ENCODE measurements around the gene PNLIPRP2.

The PNLIPRP2 gene

GRCh38 chr10:116630020-116630419, 9.3 kb downstream of the PNLIPRP2 start:
- no peaks in the 10 kb centered on the region for H3K36me3 ChIP-seq (ENCODE audit: control insufficient read depth in 5 of 5, insufficient read depth in 5 of 5, low read length in 5 of 5)
- no peaks in the 10 kb centered on the region for H3K9me3 ChIP-seq (ENCODE audit: control insufficient read depth in 5 of 5, low read length in 5 of 5)
- no peak overlapping the region for H3K9ac ChIP-seq (ENCODE audit: low read length in 5 of 5)
- H3K27me3 ChIP-seq (ENCODE audit: control insufficient read depth in 5 of 5, insufficient read depth in 4 of 5, low read length in 5 of 5) = peaks cover 17 to 25% (median 19%) of the 10 kb centered on the region in 5 donors
- no peak overlapping the region for H3K27ac ChIP-seq (ENCODE audit: low read depth, low read length)
- peaks cover 0 to 6% (median 5%) of the 10 kb centered on the region in 5 donors for H3K4me1 ChIP-seq (ENCODE audit: control insufficient read depth in 5 of 5, insufficient read depth in 5 of 5, low read length in 5 of 5)
- no peak overlapping the region for H3K4me3 ChIP-seq (ENCODE audit: low read depth in 1 of 5, low read length in 5 of 5)

- Histone ChIP-seq H3K4me1 (ENCODE audit: control insufficient read depth in 5 of 5, insufficient read depth in 5 of 5, low read length in 5 of 5) (peaks cover 0 to 6% (median 5%) of the 10 kb centered on the region in 5 donors), H3K9ac (ENCODE audit: low read length in 5 of 5) (no peak overlapping the region), H3K27ac (ENCODE audit: low read depth, low read length) (no peak overlapping the region), H3K4me3 (ENCODE audit: low read depth in 1 of 5, low read length in 5 of 5) (no peak overlapping the region), H3K36me3 (ENCODE audit: control insufficient read depth in 5 of 5, insufficient read depth in 5 of 5, low read length in 5 of 5) (no peaks in the 10 kb centered on the region), H3K9me3 (ENCODE audit: control insufficient read depth in 5 of 5, low read length in 5 of 5) (no peaks in the 10 kb centered on the region), H3K27me3 (ENCODE audit: control insufficient read depth in 5 of 5, insufficient read depth in 4 of 5, low read length in 5 of 5) (peaks cover 6 to 13% (median 8%) of the 10 kb centered on the region in 5 donors)
These were observed 11.1 kb downstream of the PNLIPRP2 start for GRCh38 chr10:116631871-116632295.

DNA sequence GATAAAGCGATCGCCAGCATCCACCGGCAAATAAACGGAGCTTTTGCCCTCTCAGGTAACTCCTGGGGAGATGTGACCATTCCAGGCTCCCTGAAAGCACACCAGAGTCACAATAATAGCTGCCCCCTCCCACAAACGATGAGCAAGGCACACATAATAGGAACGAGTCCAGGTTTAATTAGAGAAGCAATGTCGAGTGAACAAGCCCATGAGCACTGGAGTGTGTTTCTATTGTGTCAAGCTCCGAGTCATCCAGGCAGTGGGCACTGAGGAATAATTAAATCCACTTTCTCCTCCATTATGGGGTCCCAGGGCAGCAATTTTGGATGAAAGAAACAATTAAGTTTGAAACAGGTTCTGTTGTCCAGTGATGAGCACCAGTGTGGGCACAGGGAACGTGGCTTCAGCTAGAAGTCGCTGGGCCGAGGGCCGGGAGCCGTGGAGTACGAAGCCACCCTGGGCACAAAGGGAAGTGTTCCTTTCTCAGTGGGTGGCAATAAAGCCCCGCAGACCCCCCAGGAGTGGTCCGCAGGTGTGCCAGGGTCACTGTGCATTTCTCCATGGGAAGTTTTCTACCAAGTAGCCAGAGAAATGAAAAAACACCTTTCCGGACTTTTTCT, 12.0 kb downstream of the PNLIPRP2 start:
- H3K4me3 ChIP-seq (ENCODE audit: low read depth in 1 of 5, low read length in 5 of 5) = no peak overlapping the region
- no peak overlapping the region for H3K27ac ChIP-seq (ENCODE audit: low read depth, low read length)
- peaks cover 0 to under 1% (median 0%) of the 10 kb centered on the region in 5 donors for H3K4me1 ChIP-seq (ENCODE audit: control insufficient read depth in 5 of 5, insufficient read depth in 5 of 5, low read length in 5 of 5)
- H3K27me3 ChIP-seq (ENCODE audit: control insufficient read depth in 5 of 5, insufficient read depth in 4 of 5, low read length in 5 of 5) = peaks cover 0 to 5% (median 0%) of the 10 kb centered on the region in 5 donors
- H3K9me3 ChIP-seq (ENCODE audit: control insufficient read depth in 5 of 5, low read length in 5 of 5) = no peaks in the 10 kb centered on the region
- no peak overlapping the region for H3K9ac ChIP-seq (ENCODE audit: low read length in 5 of 5)
- H3K36me3 ChIP-seq (ENCODE audit: control insufficient read depth in 5 of 5, insufficient read depth in 5 of 5, low read length in 5 of 5) = no peaks in the 10 kb centered on the region

DNA sequence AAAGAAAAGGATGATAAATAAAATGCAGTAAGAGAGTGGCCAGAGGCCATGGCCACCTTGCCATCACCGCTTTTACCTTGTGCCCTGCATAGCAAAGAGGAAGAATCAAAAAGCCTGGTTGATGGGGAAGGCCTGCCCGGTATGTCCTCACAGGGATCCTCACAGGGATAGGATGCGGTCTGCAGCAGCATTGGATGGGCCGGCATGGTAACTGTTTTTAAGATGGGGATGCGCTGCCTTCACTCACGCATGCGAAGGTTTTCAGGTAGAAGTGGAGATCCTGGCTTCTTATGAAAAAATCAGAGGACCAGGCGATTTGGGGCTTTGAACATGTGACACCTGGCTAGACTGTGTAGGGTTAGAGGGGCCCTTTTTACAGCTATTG, 12.5 kb downstream of the PNLIPRP2 start:
- Histone ChIP-seq H3K4me1 (ENCODE audit: control insufficient read depth in 5 of 5, insufficient read depth in 5 of 5, low read length in 5 of 5) (no peaks in the 10 kb centered on the region), H3K36me3 (ENCODE audit: control insufficient read depth in 5 of 5, insufficient read depth in 5 of 5, low read length in 5 of 5) (no peaks in the 10 kb centered on the region), H3K4me3 (ENCODE audit: low read depth in 1 of 5, low read length in 5 of 5) (no peak overlapping the region), H3K9ac (ENCODE audit: low read length in 5 of 5) (no peak overlapping the region), H3K27ac (ENCODE audit: low read depth, low read length) (no peak overlapping the region), H3K27me3 (ENCODE audit: control insufficient read depth in 5 of 5, insufficient read depth in 4 of 5, low read length in 5 of 5) (peaks cover 0 to 4% (median 0%) of the 10 kb centered on the region in 5 donors), H3K9me3 (ENCODE audit: control insufficient read depth in 5 of 5, low read length in 5 of 5) (no peaks in the 10 kb centered on the region)

DNA sequence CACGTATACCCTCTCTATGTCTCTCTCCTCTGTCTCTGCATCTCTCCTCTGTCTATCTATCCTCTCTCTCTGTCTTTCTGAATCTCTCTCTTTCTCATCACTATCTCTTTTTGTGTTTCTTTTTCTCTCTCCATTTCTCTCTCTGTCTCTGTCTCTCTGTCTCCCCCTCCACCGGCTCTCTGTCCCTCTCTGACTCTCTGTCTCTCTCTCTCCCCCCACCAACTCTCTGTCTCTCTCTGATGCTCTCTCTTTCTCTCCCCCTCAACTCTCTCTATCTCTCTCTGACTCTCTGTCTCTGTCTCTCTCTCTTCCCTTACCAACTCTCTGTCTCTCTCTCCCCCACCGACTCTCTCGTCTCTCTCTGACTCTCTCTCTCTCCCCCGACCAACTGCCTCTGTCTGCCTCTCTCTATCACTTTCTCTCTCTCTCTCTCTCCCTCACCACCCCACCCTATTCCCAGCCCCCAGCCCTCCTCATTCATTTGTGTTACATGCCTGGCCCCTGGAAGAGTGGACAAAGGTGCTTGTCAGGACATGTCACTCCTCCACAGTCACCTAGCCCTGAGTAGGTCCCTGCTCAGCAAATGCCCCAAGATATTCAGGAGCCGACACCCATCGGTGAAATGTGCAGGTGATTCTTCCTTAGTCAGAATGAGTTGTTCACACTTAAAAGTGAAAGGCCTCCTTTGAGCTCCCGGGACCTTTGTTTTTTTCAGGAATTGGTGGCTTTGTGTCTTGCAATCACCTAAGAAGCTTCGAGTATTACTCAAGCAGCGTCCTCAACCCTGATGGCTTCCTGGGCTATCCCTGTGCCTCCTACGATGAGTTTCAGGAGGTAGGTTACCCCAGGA, 13.6 kb downstream of the PNLIPRP2 start:
- Histone ChIP-seq H3K27ac (ENCODE audit: low read depth, low read length) (no peak overlapping the region), H3K27me3 (ENCODE audit: control insufficient read depth in 5 of 5, insufficient read depth in 4 of 5, low read length in 5 of 5) (peaks cover 0 to 4% (median 0%) of the 10 kb centered on the region in 5 donors), H3K4me1 (ENCODE audit: control insufficient read depth in 5 of 5, insufficient read depth in 5 of 5, low read length in 5 of 5) (no peaks in the 10 kb centered on the region), H3K36me3 (ENCODE audit: control insufficient read depth in 5 of 5, insufficient read depth in 5 of 5, low read length in 5 of 5) (no peaks in the 10 kb centered on the region), H3K4me3 (ENCODE audit: low read depth in 1 of 5, low read length in 5 of 5) (no peak overlapping the region), H3K9ac (ENCODE audit: low read length in 5 of 5) (no peak overlapping the region), H3K9me3 (ENCODE audit: control insufficient read depth in 5 of 5, low read length in 5 of 5) (no peaks in the 10 kb centered on the region)

- H3K9ac ChIP-seq (ENCODE audit: low read length in 5 of 5) = no peak overlapping the region
- H3K27me3 ChIP-seq (ENCODE audit: control insufficient read depth in 5 of 5, insufficient read depth in 4 of 5, low read length in 5 of 5) = no peaks in the 10 kb centered on the region
- H3K9me3 ChIP-seq (ENCODE audit: control insufficient read depth in 5 of 5, low read length in 5 of 5) = peaks cover 0 to 9% (median 2%) of the 10 kb centered on the region in 5 donors
- no peaks in the 10 kb centered on the region for H3K36me3 ChIP-seq (ENCODE audit: control insufficient read depth in 5 of 5, insufficient read depth in 5 of 5, low read length in 5 of 5)
- H3K4me3 ChIP-seq (ENCODE audit: low read depth in 1 of 5, low read length in 5 of 5) = no peak overlapping the region
- no peaks in the 10 kb centered on the region for H3K4me1 ChIP-seq (ENCODE audit: control insufficient read depth in 5 of 5, insufficient read depth in 5 of 5, low read length in 5 of 5)
- no peak overlapping the region for H3K27ac ChIP-seq (ENCODE audit: low read depth, low read length)
These were observed 15.6 kb downstream of the PNLIPRP2 start for GRCh38 chr10:116636385-116636784.

- H3K27ac ChIP-seq (ENCODE audit: low read depth, low read length) = no peak overlapping the region
- no peaks in the 10 kb centered on the region for H3K36me3 ChIP-seq (ENCODE audit: control insufficient read depth in 5 of 5, insufficient read depth in 5 of 5, low read length in 5 of 5)
- H3K27me3 ChIP-seq (ENCODE audit: control insufficient read depth in 5 of 5, insufficient read depth in 4 of 5, low read length in 5 of 5) = no peaks in the 10 kb centered on the region
- H3K4me1 ChIP-seq (ENCODE audit: control insufficient read depth in 5 of 5, insufficient read depth in 5 of 5, low read length in 5 of 5) = no peaks in the 10 kb centered on the region
- no peak overlapping the region for H3K4me3 ChIP-seq (ENCODE audit: low read depth in 1 of 5, low read length in 5 of 5)
- H3K9ac ChIP-seq (ENCODE audit: low read length in 5 of 5) = no peak overlapping the region
- peaks cover 0 to 9% (median 2%) of the 10 kb centered on the region in 5 donors for H3K9me3 ChIP-seq (ENCODE audit: control insufficient read depth in 5 of 5, low read length in 5 of 5)
These were observed 16.2 kb downstream of the PNLIPRP2 start for GRCh38 chr10:116636976-116637375.

- H3K9me3 ChIP-seq (ENCODE audit: control insufficient read depth in 5 of 5, low read length in 5 of 5) = peaks cover 0 to 9% (median 2%) of the 10 kb centered on the region in 5 donors
- H3K36me3 ChIP-seq (ENCODE audit: control insufficient read depth in 5 of 5, insufficient read depth in 5 of 5, low read length in 5 of 5) = no peaks in the 10 kb centered on the region
- H3K4me1 ChIP-seq (ENCODE audit: control insufficient read depth in 5 of 5, insufficient read depth in 5 of 5, low read length in 5 of 5) = no peaks in the 10 kb centered on the region
These were observed 17.1 kb downstream of the PNLIPRP2 start for GRCh38 chr10:116637830-116638229.

DNA sequence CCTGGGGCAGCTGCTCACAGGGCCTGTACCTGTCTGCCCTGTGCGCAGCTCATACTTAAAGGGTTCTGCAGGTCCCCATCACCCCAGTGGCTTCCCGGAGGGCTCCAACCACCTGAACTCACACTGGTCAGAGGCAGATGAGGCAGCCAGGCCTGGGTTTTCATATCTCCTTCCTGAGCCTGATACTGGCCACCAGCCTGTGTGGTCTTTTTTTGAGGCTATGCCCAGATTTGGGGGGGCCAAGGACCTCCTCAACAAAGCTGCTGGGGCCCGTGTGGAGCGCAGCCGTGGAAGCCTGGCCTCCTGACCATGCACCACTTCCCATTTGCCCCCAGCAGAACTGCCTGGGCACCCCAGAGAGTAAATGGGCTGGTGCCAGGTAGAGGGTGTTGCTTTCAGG, 25.7 kb downstream of the PNLIPRP2 start:
- Histone ChIP-seq H3K4me1 (ENCODE audit: control insufficient read depth in 5 of 5, insufficient read depth in 5 of 5, low read length in 5 of 5) (no peaks in the 10 kb centered on the region), H3K9ac (ENCODE audit: low read length in 5 of 5) (no peak overlapping the region), H3K9me3 (ENCODE audit: control insufficient read depth in 5 of 5, low read length in 5 of 5) (peaks cover 0 to 7% (median 2%) of the 10 kb centered on the region in 5 donors), H3K27me3 (ENCODE audit: control insufficient read depth in 5 of 5, insufficient read depth in 4 of 5, low read length in 5 of 5) (no peaks in the 10 kb centered on the region), H3K36me3 (ENCODE audit: control insufficient read depth in 5 of 5, insufficient read depth in 5 of 5, low read length in 5 of 5) (no peaks in the 10 kb centered on the region), H3K4me3 (ENCODE audit: low read depth in 1 of 5, low read length in 5 of 5) (no peak overlapping the region), H3K27ac (ENCODE audit: low read depth, low read length) (no peak overlapping the region)

More at GRCh38 chr10:116637830-116638229, 17.1 kb downstream of the PNLIPRP2 start:
- no peak overlapping the region for H3K4me3 ChIP-seq (ENCODE audit: low read depth in 1 of 5, low read length in 5 of 5)
- no peaks in the 10 kb centered on the region for H3K27me3 ChIP-seq (ENCODE audit: control insufficient read depth in 5 of 5, insufficient read depth in 4 of 5, low read length in 5 of 5)
- no peak overlapping the region for H3K27ac ChIP-seq (ENCODE audit: low read depth, low read length)
- no peak overlapping the region for H3K9ac ChIP-seq (ENCODE audit: low read length in 5 of 5)

DNA sequence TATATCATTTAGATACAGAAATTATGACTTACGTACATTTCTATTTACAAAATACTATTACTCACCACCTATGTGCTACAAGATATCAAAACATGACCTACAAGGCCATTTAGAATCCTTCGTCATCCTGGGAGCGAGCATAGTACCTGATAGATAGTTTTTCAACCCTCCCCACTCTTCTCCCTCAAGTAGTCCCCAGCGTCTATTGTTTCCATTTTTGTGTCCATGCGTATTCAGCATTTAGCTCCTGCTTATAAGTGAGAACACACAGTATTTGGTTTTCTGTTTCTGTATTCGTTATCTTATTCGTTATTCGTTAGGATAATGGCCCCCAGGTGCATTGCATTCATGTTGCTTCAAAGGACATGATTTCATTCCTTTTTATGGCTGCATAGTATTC, 28.1 kb downstream of the PNLIPRP2 start:
- Histone ChIP-seq H3K4me3 (ENCODE audit: low read depth in 1 of 5, low read length in 5 of 5) (no peak overlapping the region), H3K36me3 (ENCODE audit: control insufficient read depth in 5 of 5, insufficient read depth in 5 of 5, low read length in 5 of 5) (no peaks in the 10 kb centered on the region), H3K27me3 (ENCODE audit: control insufficient read depth in 5 of 5, insufficient read depth in 4 of 5, low read length in 5 of 5) (no peaks in the 10 kb centered on the region), H3K9me3 (ENCODE audit: control insufficient read depth in 5 of 5, low read length in 5 of 5) (peaks cover 0 to 7% (median 2%) of the 10 kb centered on the region in 5 donors), H3K27ac (ENCODE audit: low read depth, low read length) (no peak overlapping the region), H3K9ac (ENCODE audit: low read length in 5 of 5) (no peak overlapping the region), H3K4me1 (ENCODE audit: control insufficient read depth in 5 of 5, insufficient read depth in 5 of 5, low read length in 5 of 5) (no peaks in the 10 kb centered on the region)
